Activated CD4-positive, alpha-beta T cell treated with anti-CD3 and anti-CD28 coated beads, Interleukin-2, amount 50 U/mL, for 4 hours (primary cell): ENCODE results near the gene TNFSF13B.
A peak's percentile ranks its signal among the peaks of the same experiment; 100 is the strongest.
"Not testable (repeated sequence)": the region's sequence is repeated elsewhere in the genome, so short reads cannot be mapped to it uniquely, and the experiment has no call there.

Source experiments
- DNase-seq, 2 experiments: peaks; one replicate each; pipeline ENCODE4 v3.0.0-alpha.2; 2020

Gene TNFSF13B

GRCh38 chr13:108283110-108283509, 13.6 kb downstream of the TNFSF13B start:
- no peak for DNase-seq

- no peak for DNase-seq
These were observed 19.2 kb downstream of the TNFSF13B start for GRCh38 chr13:108288741-108289140.

GRCh38 chr13:108289819-108290218, 20.3 kb downstream of the TNFSF13B start:
- DNase-seq, result no peak

- no peak for DNase-seq
These were observed 27.6 kb downstream of the TNFSF13B start for GRCh38 chr13:108297114-108297513.

- DNase-seq, result no peak
These were observed 32.8 kb downstream of the TNFSF13B start for GRCh38 chr13:108302279-108302678.

- no peak for DNase-seq
These were observed 34.9 kb downstream of the TNFSF13B start for GRCh38 chr13:108304170-108305016.

GRCh38 chr13:108305655-108306054, 36.1 kb downstream of the TNFSF13B start:
- DNase-seq, result no peak

- no peak for DNase-seq
These were observed 37.3 kb downstream of the TNFSF13B start for GRCh38 chr13:108306860-108307259.

- DNase-seq, result not testable (repeated sequence)
These were observed 42.1 kb downstream of the TNFSF13B start for GRCh38 chr13:108311596-108311995.

- DNase-seq, result no peak
These were observed 43.9 kb downstream of the TNFSF13B start for GRCh38 chr13:108313382-108313781.

- DNase-seq, result no peak
These were observed 45.8 kb downstream of the TNFSF13B start for GRCh38 chr13:108315273-108315672.

- DNase-seq, result no peak
These were observed 46.5 kb downstream of the TNFSF13B start for GRCh38 chr13:108315991-108316390.

GRCh38 chr13:108316413-108316812, 46.9 kb downstream of the TNFSF13B start:
- no peak for DNase-seq

- DNase-seq, result no peak
These were observed 52.8 kb downstream of the TNFSF13B start for GRCh38 chr13:108322206-108322824.

- DNase-seq, result no peak
These were observed 53.5 kb downstream of the TNFSF13B start for GRCh38 chr13:108323031-108323430.

GRCh38 chr13:108325863-108326262, 56.3 kb downstream of the TNFSF13B start:
- DNase-seq, result no peak

GRCh38 chr13:108326309-108326708, 56.8 kb downstream of the TNFSF13B start:
- no peak for DNase-seq

GRCh38 chr13:108328848-108329247, 59.3 kb downstream of the TNFSF13B start:
- DNase-seq, result no peak

GRCh38 chr13:108332791-108333190, 63.3 kb downstream of the TNFSF13B start:
- DNase-seq, result no peak

GRCh38 chr13:108342369-108343289, 73.1 kb downstream of the TNFSF13B start:
- DNase-seq, result no peak

GRCh38 chr13:108345016-108345415, 75.5 kb downstream of the TNFSF13B start:
- DNase-seq, result no peak

GRCh38 chr13:108346376-108346775, 76.9 kb downstream of the TNFSF13B start:
- peak; percentile 19 to 28 for DNase-seq

GRCh38 chr13:108349269-108349668, 79.8 kb downstream of the TNFSF13B start:
- DNase-seq, result no peak
